NK-92 treated with Interleukin-12 subunit alpha and Interleukin-12 subunit beta, amount 100 ng/mL, for 24 hours (cell line): ENCODE measurements around the gene PIGC.

Experiments used
- DNase-seq: peaks from one replicate; lab custom pipeline; 2025; lab: John Stamatoyannopoulos, UW

The PIGC gene

GRCh38 chr1:172398970-172399755 lies 44.7 kb downstream of the PIGC start:
- no peak for DNase-seq

GRCh38 chr1:172398193-172398592 lies 45.7 kb downstream of the PIGC start:
- no peak for DNase-seq

GRCh38 chr1:172397633-172398032 lies 46.2 kb downstream of the PIGC start:
- no peak for DNase-seq

- DNase-seq = no peak
Observed at GRCh38 chr1:172397221-172397620, 46.6 kb downstream of the PIGC start.

GRCh38 chr1:172395576-172395975 lies 48.3 kb downstream of the PIGC start:
- DNase-seq = no peak

GRCh38 chr1:172394811-172395210 lies 49.1 kb downstream of the PIGC start:
- DNase-seq = no peak

- DNase-seq = peak; percentile 61
Observed at GRCh38 chr1:172394141-172394751, 49.6 kb downstream of the PIGC start.

GRCh38 chr1:172393354-172393753 lies 50.5 kb downstream of the PIGC start:
- no peak for DNase-seq

- DNase-seq = no peak
Observed at GRCh38 chr1:172391976-172392375, 51.9 kb downstream of the PIGC start.
